Colonic mucosa (tissue), 4 donors: ENCODE results near the gene C5orf15. TPM values are rescaled to one million over a fixed set of nuclear protein-coding genes. Genes with fewer than 3 reads are reported as not detected.
A peak's percentile ranks its signal among the peaks of the same experiment; 100 is the strongest.

Experiments used
- DNase-seq: peaks from one replicate; pipeline ENCODE4 v3.0.0-alpha.2; 2020
- H3K27ac ChIP-seq: fragments of 200-600 bp; one replicate; pipeline ENCODE4 v1.8.0; 2021
- H3K27me3 ChIP-seq: fragments of 200-600 bp; one replicate; pipeline ENCODE4 v1.8.0; 2021
- H3K36me3 ChIP-seq: fragments of 200-600 bp; one replicate; pipeline ENCODE4 v1.8.0; 2021
- H3K4me1 ChIP-seq: fragments of 200-600 bp; one replicate; pipeline ENCODE4 v1.8.0; 2021; ENCODE audit warnings: mild to moderate bottlenecking
- H3K4me3 ChIP-seq: fragments of 200-600 bp; one replicate; pipeline ENCODE4 v1.8.0; 2021
- H3K9ac ChIP-seq, 2 donors: one replicate each; pipeline ENCODE4 v1.7.0; 2013; ENCODE audit warnings: control low read depth in 2 of 2, low read depth in 2 of 2, low read length in 2 of 2
- H3K9me3 ChIP-seq: fragments of 200-600 bp; one replicate; pipeline ENCODE4 v1.8.0; 2021
- CTCF ChIP-seq: fragments of 200-600 bp; IDR thresholded peaks from one replicate; pipeline ENCODE4 v1.8.0; 2022; ENCODE audit warnings: antibody characterized with exemption, mild to moderate bottlenecking
- intact Hi-C: fragments of 100-400 bp; cut with DNase I; formaldehyde crosslinking; loops from one replicate; pipeline ENCODE4 v1.14.1; 2022
- total RNA-seq, 2 donors: library from RNA; stranded (reverse); fragmentation: NEBNext Ultra II Directional in 1 of 2; extraction: Animal tissue kit (Norgen Biotek cat#: 25700) in 1 of 2; gene quantifications; one replicate each; pipeline ENCODE4 v1.2.1, GENCODE V29; 2021
- donor health status: healthy.
- donor health status: DM: no; HTN: no; CAD: no.
- donor health status: DM: no; HTN: no; CAD: no.

Gene C5orf15
- total RNA-seq, 2 donors from 2014 or later: 21.1 to 31.9 TPM

- Histone ChIP-seq H3K36me3 (no peaks in the 10 kb centered on the region), H3K4me1 (no peaks in the 10 kb centered on the region), H3K27me3 (no peaks in the 10 kb centered on the region), H3K9me3 (no peaks in the 10 kb centered on the region), H3K9ac (no peak overlapping the region), H3K27ac (no peak overlapping the region), H3K4me3 (no peak overlapping the region)
- no peak for TF ChIP-seq CTCF
- no peak for DNase-seq
- intact Hi-C loops: no loop called here
Observed at GRCh38 chr5:133930813-133931090, 37.7 kb downstream of the C5orf15 start.

- H3K9ac ChIP-seq: peak overlapping the region in 1 of 2 donors; percentile 7
- H3K27me3 ChIP-seq: no peaks in the 10 kb centered on the region
- no peak for TF ChIP-seq CTCF
- DNase-seq: no peak
- intact Hi-C loops: no loop called here
- no peaks in the 10 kb centered on the region for H3K9me3 ChIP-seq
- no peak overlapping the region for H3K4me3 ChIP-seq
- no peaks in the 10 kb centered on the region for H3K36me3 ChIP-seq
- no peaks in the 10 kb centered on the region for H3K4me1 ChIP-seq
- no peak overlapping the region for H3K27ac ChIP-seq
Observed at GRCh38 chr5:133930061-133930812, 38.2 kb downstream of the C5orf15 start.

- Histone ChIP-seq H3K27me3 (no peaks in the 10 kb centered on the region), H3K27ac (no peak overlapping the region), H3K36me3 (no peaks in the 10 kb centered on the region), H3K9ac (no peak overlapping the region), H3K4me1 (no peaks in the 10 kb centered on the region), H3K9me3 (no peaks in the 10 kb centered on the region), H3K4me3 (no peak overlapping the region)
- DNase-seq: no peak
- no peak for TF ChIP-seq CTCF
- intact Hi-C loops: no loop called here
Observed at GRCh38 chr5:133928587-133929393, 39.6 kb downstream of the C5orf15 start.

- Histone ChIP-seq H3K4me3 (no peak overlapping the region), H3K27ac (no peak overlapping the region), H3K36me3 (no peaks in the 10 kb centered on the region), H3K4me1 (no peaks in the 10 kb centered on the region), H3K27me3 (no peaks in the 10 kb centered on the region), H3K9ac (no peak overlapping the region), H3K9me3 (no peaks in the 10 kb centered on the region)
- no peak for DNase-seq
- intact Hi-C loops: no loop called here
- no peak for TF ChIP-seq CTCF
Observed at GRCh38 chr5:133927300-133928180, 40.9 kb downstream of the C5orf15 start.

- intact Hi-C loops: no loop called here
- DNase-seq: no peak
- no peak for TF ChIP-seq CTCF
Observed at GRCh38 chr5:133926489-133927299, 41.7 kb downstream of the C5orf15 start.

More at GRCh38 chr5:133926489-133927299, 41.7 kb downstream of the C5orf15 start:
- Histone ChIP-seq H3K9ac (no peak overlapping the region), H3K4me3 (no peak overlapping the region), H3K36me3 (no peaks in the 10 kb centered on the region), H3K27me3 (no peaks in the 10 kb centered on the region), H3K9me3 (no peaks in the 10 kb centered on the region), H3K4me1 (no peaks in the 10 kb centered on the region), H3K27ac (no peak overlapping the region)
